NCI-H2107 treated with DMSO at 0.1 percent for 48 hours (cell line): ENCODE measurements around the gene CAMK1G.
A peak's percentile ranks its signal among the peaks of the same experiment; 100 is the strongest.

ENCODE experiments used
- DNase-seq: peaks from one replicate; lab custom pipeline; 2025; ENCODE audit not compliant: unreplicated experiment; lab: John Stamatoyannopoulos, UW

The CAMK1G gene

DNA sequence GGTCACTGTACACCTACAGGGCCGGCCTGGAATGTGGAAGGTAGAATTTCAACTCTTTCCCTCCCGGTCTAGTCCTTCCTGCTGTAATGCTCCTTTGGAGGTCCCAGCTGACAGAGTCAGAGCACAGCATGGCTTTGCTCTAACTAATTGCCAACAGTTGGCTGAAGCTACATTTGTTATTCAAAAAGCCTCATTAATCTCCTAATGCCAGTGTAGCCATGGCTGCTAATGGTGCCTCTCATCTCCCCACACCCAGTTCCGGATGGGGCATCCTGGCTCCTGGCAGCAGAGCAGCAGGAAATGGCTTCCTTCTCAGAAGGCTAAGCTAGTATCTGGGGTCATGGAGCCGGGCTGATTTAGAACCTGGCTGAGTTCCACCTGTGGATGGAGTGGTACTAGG is 18.7 kb upstream of the CAMK1G start:
- DNase-seq, result no peak

DNA sequence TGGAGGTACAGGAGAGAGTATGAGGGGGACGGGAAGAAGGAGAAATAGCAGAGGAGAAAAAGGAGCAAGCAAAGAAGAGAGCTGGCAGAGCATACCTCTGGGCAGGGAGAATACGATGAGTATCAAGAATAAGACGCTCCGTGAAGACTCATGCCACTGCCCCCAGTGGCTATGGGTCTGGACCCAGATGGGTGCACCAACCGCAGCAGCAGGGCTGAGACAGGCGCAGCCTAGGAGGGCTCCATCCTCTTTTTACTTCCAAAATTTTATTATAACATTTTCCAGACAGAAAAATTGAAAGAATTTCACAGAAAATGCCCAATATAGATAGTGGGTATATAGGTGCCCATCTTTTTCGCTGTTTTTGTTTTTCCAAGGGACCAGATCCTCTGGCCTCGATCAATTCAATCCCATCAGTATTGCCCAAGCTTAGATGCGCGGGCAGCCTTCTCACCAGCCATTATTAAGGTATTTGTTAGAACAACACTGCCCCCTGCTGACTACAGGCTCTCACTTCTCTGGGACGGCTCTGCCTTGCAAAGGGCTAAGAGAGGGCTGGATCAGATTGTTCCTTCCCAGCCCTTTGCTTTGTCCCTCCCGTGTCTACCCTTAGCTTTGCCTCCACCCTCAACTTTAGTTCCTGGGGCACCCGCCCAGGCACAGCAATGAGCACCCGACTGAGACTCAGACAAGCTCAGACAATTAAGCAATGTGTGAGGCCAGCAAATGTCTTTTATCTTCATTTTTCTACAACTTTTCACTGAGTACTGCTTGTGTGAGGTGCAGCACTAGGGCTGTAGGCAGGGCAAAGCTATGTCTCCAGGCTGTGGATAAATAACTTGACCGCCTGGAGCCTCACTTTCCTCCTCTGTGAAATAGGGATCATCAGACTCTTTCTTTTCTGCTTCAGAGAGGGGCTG is 17.5 kb upstream of the CAMK1G start:
- peak; percentile 93 for DNase-seq

DNA sequence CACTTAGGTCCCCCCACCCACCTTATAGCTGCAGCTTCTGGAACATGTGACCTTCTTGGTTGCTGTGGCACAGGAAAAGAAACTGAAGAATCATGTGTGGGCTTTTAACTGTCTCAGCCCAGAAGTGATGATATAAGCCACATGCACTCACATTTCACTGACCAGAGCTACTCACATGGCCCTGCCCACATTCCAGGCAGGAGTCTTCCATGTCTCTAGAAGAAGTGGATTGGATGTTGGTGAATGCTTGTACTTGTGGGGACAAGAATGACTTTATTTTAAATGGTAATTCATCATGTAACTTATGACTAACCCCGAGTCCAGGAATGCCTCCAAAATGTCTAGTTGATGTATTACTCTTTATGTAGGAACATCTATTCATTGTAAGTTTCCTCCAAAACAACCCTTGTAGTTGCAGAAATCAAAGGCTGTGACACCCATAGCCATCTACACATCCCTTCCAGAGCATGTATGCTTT is 15.8 kb upstream of the CAMK1G start:
- DNase-seq, result no peak

DNA sequence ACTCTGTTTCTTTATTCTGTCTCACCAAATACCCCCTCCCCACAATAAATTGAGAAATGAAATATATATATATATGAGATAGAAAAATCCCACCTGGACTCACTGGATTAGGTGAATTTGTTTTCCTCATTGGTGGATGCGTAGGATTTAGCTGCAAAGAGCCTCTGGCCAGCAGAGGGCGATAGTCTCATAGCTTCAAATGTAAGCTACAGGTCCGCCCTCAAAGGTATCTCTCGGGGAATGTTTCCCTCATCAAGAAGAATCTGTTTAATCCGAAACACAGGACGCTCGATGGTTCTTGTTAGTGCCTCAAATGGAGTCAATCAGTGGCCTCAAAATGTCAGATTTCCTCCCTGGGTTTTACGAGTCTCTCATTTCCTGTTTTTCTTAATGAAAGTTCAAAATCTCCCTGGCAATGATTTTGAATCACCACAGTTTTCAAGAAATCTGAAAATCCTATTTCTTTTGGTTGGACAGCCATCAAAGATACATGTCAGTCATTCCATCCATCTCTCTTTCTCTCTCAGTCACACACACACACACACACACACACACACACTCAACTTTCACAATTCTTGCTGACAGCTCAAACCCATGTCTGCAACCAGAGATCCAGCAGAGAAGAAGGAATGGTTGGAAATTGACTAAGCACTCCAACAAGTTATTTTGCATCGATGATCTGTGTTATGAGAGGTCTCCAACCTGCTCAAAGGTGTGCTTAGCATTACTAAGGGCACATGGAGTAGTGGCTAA is 13.9 kb upstream of the CAMK1G start:
- peak; percentile 47 for DNase-seq

DNA sequence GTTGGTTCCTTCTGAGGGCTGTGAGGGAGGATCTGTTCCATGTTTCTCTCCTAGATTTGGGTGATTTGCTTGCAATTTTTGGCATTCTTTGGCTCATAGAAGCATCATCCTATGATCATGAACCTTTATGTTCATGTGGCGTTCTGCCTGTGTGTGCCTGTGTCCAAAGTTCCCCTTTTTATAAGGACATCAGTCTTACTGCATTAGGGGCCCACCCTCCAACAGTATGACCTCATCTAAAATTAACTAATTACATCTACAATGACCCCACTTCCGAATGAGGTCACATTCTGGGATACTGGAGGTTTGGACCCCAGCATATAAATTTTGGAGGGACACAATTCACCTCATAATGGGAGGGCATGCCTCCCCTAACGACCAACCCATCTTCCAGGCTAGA is 12.8 kb upstream of the CAMK1G start:
- DNase-seq, result no peak

DNA sequence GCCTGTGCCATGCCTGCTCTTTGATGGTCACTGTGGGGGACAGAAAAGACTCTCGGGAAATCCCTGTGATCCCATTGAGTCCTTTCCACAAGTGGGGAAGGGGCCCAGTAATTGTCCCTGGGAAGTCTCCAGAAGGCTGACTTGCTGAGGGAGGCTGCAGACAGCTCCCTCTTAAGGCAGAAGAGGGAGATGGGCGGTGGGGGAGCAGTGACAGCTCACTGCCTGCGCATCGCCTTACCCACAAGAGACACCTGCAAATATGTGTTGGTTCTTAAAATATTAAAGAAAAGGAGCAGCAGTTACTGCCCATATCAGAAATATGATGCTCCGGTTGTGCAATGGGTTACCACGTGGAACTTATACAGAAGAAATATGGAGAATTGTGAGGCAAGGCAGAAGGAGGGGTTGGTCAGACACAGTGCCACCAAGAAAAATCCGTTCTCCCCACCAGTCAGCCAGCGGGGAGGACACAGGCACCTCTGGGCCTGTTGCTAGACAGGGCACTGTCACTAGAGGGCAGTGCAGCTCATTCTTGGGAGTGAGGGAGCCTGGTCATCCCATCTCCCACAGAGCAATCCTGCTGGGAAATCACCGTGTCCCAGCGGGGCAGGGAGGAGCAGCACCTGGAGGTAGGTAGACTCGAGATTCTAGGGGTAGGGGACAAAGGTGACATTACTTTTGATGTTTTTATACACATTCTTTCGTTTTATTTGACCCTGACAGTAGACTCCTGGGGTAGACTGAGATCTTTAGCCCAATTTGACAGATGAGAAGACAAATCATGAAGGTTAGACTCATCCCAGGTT is 6.9 kb upstream of the CAMK1G start:
- peak; percentile 77 for DNase-seq

DNA sequence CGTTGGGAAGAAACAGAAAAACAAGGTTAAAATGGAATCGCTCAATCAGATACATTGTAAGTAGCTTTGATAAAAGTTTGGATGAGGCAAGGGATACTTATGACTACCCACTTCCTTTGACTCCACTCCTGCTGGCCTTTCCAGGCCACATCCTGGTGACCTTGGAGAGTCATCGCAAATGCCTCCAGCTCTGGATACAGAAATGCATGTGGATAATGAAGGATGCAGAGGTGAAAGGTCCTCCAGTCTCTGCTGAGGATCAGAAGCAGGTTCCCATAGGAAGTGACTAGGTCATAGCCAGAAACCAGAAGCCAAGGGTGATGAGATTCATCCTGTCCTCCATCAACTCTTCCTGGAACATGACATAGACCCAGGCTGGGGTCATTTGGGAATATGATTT is 6.2 kb upstream of the CAMK1G start:
- DNase-seq, result no peak

DNA sequence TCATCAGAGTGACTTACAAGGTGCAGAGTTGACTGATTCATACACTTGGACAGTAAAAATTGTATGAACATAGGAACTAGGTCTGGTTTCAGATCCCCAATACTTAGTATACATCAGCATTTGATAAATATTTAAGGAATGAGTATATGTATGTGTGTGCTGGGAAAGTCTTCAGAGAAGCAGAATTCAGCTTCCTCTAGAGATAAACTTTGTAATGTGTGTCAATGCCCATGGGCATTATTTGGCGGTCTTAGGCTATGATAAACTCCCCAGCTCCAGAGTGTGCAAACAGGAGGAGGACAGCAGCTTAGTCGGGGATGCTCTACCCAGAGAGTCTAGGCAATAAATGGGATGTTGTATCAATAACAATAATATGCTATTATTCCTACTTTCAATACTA is 2.9 kb upstream of the CAMK1G start:
- DNase-seq, result no peak

DNA sequence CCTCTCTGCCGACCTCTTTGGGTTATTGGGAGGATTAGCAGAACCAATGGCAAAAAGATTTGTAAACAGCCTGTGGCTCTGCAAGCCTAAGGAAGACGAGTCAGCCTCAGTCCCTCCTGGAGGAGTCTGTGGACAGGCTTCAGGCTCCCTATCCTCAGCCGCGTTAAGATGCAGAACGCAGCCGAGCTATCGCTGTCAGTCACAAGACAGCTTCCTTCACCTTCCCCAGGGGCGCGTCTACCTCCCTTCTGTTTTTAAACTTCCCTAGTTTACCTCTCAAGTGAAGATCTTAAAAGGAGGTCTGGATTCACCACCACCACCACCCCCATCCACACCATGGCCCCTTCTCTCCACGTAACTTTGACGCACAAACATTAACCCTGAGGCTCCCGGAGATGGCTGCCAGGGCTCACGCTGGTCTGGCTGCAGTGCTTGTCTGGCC is 738 bp downstream of the CAMK1G start:
- DNase-seq, result no peak

DNA sequence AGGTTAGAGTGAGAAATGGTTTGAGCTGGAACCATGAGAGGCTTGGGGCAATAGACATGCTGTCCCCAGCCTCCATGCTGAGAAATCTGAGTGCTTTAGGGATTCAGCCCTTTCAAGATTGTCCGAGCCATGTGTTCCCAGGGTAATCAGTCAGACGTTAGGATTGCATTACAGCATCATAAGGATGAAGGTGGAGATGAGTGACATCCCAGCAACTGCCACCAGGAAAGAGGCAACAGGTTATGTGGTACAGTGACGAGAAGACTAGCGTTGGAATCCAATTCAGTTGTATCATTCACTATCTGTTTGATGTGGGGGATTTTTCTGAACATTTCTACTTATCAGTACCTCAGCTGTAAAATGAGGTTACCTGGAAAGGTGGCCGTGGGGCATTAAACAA is 1.7 kb downstream of the CAMK1G start:
- no peak for DNase-seq

DNA sequence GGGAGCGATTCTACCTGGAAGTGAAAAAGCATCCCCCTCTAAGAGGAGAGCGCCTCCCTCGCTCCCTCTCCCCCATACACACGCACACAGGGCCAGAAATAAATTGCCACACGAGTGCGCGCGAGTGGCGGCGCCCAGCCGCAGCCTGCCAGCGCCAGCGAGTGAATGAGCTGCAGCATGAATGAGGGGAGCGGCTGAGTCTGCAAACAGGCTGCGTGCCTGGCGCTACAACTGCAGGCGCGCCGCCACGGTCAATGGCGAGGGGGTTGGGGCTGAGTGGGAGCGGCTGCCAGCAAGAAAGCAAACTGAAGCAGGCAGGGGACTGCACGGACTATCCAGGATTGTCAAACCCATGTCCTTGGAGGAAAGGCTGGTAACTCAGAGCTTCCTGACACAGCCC is 2.2 kb downstream of the CAMK1G start:
- peak; percentile 48 for DNase-seq

DNA sequence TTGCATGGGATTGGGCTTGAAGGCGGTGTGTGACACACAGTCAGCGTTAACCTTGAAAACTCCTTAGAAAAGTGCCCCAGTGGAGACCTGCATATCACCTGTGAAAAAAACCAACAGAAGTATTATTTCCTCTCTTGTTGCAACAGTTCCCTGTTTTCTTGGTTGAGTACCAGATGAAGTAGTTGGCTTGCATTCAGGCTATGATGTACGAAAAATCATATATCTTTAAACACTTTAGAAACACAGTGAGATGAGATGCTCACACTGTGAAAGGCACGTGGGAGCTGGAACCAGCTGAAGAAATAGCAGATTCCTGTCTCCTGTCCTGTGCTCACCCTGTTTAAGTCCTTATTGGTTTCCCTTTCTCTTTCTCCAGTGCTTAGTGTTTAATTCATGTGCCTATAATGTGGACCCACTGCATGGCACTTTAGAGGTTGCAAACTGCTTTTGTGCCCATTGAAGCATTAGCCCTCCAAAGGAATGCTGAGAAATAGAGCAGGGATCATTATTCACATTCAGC is 2.8 kb downstream of the CAMK1G start:
- no peak for DNase-seq

DNA sequence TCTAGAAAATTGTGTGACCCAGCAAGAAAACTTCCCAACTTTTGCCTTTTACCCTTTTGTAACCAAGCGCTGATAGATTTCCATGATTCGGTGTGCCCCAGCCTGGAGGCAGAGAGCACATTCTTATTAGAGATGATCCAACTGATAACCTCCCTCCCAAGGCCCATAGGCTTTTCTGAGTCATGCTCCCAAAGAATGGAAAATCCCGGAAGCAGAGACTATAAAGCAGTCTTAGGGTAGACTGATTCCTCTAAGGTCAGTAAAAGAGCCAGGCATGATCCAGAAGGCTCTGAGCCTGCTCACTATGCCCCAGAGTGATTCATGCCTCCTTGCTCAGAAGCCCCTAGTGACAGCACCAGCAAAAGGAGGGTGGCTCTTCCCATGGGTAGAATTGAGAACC is 4.3 kb downstream of the CAMK1G start:
- DNase-seq, result no peak

DNA sequence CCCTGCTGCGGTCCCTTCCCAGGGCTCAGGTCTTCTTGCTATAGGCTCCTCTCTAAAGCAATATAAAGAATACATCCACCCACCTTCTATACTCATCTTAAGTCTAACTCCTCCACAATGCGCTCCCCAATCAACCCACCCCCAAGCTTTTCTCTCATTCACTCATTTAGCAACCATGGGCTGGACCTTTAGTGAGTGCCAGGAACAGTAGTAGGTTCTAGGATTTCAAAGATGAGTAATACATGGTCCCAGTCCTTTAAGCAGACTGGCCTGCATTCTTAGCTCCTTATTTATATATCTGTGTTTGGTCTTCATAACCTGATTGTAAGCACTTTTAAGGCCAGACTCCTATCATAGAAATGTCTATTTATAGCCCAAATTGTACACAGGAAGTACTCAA is 5.9 kb downstream of the CAMK1G start:
- no peak for DNase-seq

DNA sequence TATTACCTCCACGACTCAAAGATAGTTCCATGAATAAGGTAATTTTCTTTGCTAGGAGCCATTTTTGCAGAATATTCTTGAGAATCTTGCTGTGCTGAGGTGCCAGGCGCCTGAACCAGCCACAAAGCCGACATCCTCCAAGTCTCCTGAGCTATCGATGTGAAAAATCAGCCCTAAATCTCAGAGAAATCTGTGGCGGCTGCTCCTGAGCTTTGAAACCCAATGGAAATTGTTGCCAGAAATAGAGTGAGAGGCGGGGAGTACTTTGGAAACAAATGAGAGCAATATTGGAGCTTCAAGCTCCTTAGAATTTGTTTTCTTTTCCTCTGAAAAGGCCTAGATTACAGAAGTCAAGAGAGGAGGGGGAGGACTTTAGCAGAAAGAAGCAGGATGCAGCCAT is 6.3 kb downstream of the CAMK1G start:
- no peak for DNase-seq

DNA sequence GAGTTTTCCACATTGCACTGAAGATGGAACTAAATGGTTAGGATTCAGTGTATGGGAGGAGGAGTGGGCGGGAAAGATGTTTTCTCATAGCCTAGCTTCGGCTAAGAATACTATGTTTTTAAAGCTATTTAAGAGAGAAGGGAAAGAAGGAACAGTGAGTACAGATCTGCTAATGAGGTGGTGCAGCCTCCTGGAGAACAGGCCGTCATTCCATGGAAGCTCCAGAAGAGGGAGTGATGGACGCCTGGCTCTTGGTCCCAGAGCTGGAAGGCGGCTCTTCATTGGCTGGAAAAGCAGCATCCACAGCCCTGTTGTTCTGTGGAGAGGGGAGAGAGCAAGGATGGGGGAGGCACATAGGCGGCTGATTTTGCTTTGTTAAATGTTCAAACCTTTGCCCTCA is 6.9 kb downstream of the CAMK1G start:
- no peak for DNase-seq

DNA sequence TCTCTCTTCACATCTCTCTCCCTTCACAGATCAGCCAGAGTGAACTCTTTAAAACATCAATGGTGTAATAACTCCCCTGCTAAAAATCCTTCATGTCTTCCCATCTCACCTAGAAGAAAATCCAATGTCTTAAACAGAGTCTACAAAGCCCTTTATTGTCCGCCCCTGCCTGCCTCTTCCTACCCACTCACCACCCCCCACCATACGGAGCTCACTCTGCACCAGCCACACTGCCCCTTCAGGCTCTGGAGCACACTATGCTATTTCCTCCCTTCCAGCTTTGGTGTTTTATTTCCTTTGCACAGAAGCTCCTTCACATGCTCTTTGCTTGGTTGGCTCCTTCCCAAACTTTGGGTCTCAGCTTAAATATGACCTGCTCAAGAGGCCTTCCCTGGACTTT is 10.2 kb downstream of the CAMK1G start:
- DNase-seq, result no peak

DNA sequence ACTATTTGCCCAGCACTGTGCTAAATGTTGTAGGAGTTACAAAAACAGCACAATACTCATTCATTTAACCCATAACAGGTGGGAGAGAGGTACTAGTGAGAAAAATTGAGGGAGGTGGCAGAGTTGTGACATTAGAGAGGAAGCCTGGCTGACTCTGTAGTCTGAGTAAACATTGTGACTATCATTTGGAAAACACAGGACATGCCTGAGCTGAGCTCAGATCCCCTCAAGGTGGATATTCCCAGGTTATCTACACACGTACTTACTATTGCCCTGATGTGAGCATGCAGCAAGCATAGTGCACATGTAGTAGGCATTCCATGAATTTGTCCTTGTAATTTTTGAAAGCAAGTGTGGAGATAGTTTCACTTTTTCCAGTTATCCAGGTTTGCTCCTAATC is 10.9 kb downstream of the CAMK1G start:
- DNase-seq, result no peak

DNA sequence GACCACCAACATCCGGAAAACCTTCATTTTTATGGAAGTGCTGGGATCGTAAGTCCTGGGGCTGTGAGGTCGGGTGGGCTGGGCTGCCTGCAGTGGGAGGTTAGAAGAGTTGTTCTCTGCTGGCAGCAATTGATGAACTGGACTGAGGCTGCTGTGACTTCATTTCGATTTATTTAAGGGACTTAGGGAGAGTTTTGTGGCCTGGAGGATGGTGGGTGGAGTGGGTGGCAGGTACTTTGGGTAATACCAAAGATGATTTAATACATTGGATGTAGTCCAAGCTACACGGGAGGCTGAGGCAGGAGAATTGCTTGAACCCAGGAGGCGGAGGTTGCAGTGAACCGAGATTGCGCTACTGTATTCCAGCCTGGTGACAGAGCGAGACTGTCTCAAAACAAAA is 11.5 kb downstream of the CAMK1G start:
- DNase-seq, result no peak

DNA sequence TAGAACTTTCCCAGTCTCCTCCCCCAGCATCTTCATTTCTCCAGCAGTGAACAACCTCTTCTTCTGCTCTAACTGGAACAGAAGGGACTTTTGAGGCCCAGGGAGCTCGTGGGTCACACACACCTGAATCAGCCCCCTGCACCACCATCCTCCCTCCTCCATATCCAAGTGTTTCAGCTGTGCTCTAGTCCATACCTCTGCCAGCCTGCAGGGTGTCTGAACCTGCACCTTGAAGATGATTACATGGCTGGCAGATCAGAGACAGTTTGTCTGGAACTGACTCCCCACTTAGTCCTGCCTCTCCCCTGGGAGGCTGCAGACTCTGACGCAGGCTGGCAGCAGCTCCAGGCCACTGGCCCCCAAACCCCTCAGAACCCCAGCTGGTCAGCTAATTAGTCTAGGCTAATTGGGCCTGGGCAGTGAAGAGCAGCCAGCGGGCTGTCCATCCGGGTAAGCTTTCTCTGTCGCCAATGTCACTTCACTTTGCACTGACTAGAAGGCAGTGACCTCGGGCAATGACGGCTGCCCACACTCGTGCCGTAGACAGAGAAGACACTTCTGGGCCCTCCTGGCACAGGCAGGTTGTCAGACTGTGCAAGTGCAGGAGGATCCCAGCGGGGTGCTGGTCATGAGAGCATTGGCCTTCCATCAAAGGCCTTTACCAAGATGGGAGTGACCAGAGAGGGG is 12.2 kb downstream of the CAMK1G start:
- DNase-seq, result no peak

DNA sequence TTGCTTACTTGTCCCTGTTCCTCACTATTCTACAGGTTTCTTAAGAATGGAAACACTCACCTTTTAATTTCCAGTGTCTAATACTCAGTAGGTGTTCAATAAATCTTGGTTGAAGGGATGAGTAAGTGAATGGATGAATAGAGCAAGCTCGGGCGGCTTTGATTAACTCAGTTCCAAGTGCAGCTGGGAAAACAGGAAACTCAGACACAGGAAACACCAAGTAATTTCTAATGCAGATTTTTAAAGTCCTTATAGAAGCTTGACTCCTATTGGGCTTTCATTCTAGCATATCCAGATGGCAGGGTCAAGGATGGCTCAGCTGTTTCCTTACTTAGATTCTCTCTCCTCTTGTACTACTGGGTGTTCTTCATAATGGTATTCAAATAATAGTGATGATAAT is 14.0 kb downstream of the CAMK1G start:
- DNase-seq, result no peak
